Measurements from ENCODE around the gene UGT1A8. TPM values are rescaled to one million over a fixed set of nuclear protein-coding genes. Genes with fewer than 3 reads are reported as not detected.
"Not testable (repeated sequence)": the region's sequence is repeated elsewhere in the genome, so short reads cannot be mapped to it uniquely, and the experiment has no call there.

Gene UGT1A8
- total RNA-seq, 1 donor from 2014 or later: 4.4 TPM

- DNase-seq (ENCODE audit: low spot score): no peak
These were observed 96.7 kb downstream of the UGT1A8 start for GRCh38 chr2:233714121-233714520.

GRCh38 chr2:233718552-233718951 is 101.1 kb downstream of the UGT1A8 start, which contains the start of gene UGT1A4:
UGT1A4 (plus strand) TSS chr2:233718736; CDS start chr2:233718821, 85 bp downstream.
- no peak for DNase-seq (ENCODE audit: low spot score)

DNA sequence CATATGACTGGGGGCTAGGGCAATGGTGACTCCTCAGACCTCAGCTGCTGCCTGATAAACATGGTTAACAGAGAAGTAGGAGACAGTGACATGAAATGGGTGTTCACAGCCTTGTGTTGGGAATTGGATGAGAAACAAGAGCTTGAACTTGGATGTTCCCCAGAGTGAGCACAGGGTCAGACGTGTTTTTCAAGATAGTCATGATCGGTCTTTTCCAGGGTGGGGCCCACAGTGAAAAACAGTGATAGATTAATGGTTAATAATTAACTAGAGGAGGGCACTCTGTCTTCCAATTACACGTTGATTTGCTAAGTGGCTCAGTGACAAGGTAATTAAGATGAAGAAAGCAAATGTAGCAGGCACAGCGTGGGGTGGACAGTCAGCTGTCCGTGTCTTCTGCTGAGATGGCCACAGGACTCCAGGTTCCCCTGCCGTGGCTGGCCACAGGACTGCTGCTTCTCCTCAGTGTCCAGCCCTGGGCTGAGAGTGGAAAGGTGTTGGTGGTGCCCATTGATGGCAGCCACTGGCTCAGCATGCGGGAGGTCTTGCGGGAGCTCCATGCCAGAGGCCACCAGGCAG is 111.4 kb downstream of the UGT1A8 start, which contains the start of gene UGT1A3:
Gene UGT1A3, plus strand, starts transcription at position 320 of the 579 bp plus-strand sequence. Its CDS starts 85 bp downstream, at position 405.
- DNase-seq (ENCODE audit: low spot score): no peak

- DNase-seq (ENCODE audit: low spot score): peak; percentile 46
These were observed 119.6 kb downstream of the UGT1A8 start for GRCh38 chr2:233736868-233737653.

DNA sequence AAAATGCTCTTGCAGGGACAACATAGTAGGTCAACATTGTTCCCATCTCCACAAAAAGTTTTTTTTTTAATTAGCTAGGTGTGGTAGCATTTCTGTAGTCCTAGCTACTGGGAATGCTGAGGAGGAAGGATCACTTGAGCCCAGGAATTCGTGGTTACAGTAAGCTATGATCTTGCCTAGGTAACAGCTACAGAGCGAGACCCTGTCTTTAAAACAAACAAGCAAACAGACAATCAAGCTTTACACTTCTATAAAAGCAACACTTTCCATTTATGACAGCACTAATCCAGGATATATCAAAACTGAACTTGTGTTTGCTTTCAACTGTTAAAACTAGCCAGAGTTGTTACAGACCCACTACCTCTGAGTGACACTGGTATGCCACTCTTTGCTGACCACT is 123.4 kb downstream of the UGT1A8 start:
- no peak for DNase-seq (ENCODE audit: low spot score)

DNA sequence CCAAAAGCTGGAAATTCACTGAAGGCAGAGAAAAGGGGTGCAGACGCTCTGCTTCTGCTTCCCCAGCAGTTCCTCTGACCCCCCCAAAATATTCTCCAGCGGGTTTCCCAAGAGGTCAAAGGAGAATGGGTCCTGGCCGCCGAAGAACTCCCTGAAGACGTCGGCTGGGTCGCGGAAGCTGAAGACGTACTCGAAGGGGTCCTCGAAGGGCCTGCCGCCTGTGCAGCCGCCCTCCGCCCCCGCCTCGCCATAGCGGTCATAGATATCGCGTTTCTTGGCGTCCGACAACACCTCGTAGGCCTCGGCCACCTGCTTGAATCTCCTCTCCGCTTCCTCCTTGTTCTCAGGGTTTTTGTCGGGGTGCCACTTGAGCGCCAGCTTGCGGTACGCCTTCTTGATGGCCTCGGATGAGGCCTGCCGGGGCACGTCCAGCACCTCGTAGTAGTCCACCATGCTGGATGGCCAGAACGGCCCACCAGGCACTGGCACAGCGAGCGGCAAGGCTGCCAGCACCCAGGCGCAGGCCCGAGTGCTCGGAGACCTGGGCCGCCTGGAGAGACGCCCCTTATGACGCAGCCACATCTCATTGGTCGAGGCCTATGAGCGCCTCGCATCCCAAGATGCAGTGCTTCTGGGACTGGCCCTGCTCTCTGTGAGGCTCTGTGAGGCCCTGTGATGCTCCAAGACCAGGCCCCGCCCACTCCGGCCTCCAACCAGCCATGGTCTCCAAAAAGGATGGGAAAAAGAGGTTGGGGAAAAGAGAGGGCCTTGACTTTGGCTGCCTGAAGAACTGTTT is 126.2 kb downstream of the UGT1A8 start:
- DNase-seq (ENCODE audit: low spot score): no peak

DNA sequence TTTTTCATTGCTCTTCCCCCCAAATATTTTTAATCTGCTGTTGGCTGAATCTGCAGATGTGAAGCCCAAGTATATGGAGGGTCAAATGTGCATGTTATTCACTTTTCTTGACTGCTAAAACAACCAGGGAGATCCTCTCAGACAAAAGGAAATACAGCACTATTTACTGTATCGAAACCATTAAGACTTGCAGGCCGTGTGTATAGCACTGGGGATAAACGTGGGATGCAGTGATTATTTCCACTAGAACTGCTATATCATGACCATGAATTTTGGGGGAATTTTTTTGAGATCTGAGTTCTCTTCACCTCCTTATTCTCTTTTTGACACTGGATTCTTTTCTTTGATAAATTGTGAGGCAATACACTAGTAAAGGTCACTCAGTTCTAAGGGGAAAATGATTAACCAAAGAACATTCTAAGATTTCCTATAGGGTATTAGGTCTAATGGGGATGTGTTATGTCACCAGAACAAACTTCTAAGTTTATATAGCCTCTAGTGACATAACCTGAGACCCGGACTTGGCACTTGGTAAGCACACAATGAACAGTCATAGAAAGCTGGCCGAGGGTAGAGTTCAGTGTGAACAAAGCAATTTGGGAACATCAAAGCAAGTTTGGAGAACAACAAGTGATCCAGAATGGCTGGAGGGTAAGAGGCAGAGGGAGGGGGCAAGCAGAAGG is 127.8 kb downstream of the UGT1A8 start:
- no peak for DNase-seq (ENCODE audit: low spot score)

- not testable (repeated sequence) for DNase-seq (ENCODE audit: low spot score)
These were observed 128.4 kb downstream of the UGT1A8 start for GRCh38 chr2:233745838-233746237.

- no peak for DNase-seq (ENCODE audit: low spot score)
These were observed 129.2 kb downstream of the UGT1A8 start for GRCh38 chr2:233746475-233747282.

DNA sequence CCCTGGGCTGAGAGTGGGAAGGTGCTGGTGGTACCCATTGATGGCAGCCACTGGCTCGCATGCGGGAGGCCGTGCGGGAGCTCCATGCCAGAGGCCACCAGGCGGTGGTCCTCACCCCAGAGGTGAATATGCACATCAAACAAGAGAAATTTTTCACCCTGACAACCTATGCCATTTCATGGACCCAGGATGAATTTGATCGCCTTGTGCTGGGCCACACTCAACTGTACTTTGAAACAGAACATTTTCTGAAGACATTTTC is 129.8 kb downstream of the UGT1A8 start:
- no peak for DNase-seq (ENCODE audit: low spot score)

- not testable (repeated sequence) for DNase-seq (ENCODE audit: low spot score)
These were observed 133.3 kb downstream of the UGT1A8 start for GRCh38 chr2:233750689-233751088.

- DNase-seq (ENCODE audit: low spot score): not testable (repeated sequence)
These were observed 134.0 kb downstream of the UGT1A8 start for GRCh38 chr2:233751212-233752009.

DNA sequence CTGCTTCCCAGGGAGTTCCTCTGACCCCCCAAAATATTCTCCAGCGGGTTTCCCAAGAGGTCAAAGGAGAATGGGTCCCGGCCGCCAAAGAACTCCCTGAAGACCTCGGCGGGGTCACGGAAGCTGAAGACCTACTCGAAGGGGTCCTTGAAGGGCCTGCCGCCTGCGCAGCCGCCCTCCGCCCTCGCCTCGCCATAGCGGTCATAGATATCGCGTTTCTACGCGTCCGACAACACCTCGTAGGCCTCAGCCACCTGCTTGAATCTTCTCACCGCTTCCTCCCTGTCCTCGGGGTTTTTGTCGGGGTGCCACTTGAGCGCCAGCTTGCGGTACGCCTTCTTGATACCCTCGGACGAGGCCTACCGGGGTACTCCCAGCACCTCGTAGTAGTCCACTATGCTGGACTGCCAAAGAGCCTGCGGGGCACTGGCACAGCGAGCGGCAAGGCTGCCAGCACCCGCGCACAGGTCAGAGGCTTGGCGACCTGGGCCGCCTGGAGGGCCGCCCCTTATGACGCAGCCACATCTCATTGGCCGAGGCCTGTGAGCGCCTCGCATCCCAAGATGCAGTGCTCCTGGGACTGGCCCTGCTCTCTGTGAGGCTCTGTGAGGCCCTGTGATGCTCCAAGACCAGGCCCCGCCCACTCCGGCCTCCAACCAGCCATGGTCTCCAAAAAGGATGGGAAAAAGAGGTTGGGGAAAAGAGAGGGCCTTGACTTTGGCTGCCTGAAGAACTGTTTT is 137.6 kb downstream of the UGT1A8 start:
- no peak for DNase-seq (ENCODE audit: low spot score)

DNA sequence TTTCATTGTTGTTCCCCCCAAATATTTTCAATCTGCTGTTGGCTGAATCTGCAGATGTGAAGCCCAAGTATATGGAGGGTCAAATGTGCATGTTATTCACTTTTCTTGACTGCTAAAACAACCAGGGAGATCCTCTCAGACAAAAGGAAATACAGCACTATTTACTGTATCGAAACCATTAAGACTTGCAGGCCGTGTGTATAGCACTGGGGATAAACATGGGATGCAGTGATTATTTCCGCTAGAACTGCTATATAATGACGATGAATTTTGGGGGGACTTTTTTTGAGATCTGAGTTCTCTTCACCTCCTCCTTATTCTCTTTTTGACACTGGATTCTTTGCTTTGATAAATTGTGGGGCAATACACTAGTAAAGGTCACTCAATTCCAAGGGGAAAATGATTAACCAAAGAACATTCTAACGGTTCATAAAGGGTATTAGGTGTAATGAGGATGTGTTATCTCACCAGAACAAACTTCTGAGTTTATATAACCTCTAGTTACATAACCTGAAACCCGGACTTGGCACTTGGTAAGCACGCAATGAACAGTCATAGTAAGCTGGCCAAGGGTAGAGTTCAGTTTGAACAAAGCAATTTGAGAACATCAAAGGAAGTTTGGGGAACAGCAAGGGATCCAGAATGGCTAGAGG is 139.1 kb downstream of the UGT1A8 start:
- no peak for DNase-seq (ENCODE audit: low spot score)

- DNase-seq (ENCODE audit: low spot score): no peak
These were observed 140.7 kb downstream of the UGT1A8 start for GRCh38 chr2:233758141-233758540.

DNA sequence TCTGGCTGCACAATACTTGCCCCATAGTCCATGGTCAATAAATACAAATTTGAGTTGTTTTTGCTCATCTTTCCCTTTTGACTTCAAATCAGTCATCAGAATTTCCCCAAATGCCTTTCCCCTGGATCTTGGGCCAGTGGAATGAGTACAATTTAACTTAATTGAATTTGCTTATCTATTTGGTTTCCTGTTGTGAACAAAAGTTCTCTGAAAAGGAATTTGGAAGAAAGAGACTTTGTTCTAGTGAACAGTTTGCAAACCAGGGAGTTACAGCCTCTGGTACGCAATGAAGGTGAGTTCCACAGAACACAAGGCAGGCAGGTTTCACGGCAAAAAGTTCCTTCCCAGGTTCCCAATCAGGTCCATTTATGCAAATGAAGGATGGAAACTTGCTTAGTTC is 141.4 kb downstream of the UGT1A8 start:
- no peak for DNase-seq (ENCODE audit: low spot score)

GRCh38 chr2:233760043-233760442 is 142.6 kb downstream of the UGT1A8 start, which contains the start of gene UGT1A1:
UGT1A1 (plus strand) TSS chr2:233760270; CDS start chr2:233760288, 18 bp downstream.
- DNase-seq (ENCODE audit: low spot score): no peak

DNA sequence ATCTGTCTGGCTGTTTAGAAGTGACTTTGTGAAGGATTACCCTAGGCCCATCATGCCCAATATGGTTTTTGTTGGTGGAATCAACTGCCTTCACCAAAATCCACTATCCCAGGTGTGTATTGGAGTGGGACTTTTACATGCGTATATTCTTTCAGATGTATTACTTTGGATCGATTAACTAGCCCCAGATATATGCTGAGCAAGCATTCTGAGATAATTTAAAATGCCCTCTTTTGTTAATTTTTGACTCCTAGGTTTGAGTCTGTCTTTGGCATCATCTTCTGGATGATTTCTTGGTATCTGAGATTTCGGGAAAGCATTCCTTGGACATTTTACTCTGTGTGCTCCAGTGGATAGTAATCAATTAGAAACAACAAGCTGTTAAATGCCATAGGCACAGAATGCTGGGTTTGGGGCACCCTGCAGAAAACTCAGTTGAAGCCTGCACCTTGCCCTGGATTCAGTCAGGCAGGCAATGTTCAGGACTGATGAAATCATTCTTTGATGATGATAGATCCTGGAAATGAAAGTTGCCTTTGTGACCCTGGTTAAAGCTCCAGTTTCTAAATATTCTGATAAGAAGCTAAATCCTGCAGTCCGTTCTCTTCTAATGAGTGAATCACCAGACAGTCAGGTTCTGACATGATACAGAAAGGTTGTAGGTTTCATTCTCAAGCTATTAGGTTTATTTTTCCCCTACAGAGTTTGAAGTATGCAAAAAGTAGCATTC is 143.8 kb downstream of the UGT1A8 start:
- no peak for DNase-seq (ENCODE audit: low spot score)

All from ureter (tissue), 1 donor.